ENCODE results near the gene APOBEC3A. TPM values are rescaled to one million over a fixed set of nuclear protein-coding genes. Genes with fewer than 3 reads are reported as not detected.

The APOBEC3A gene
- total RNA-seq, 4 donors from 2014 or later = 2.7 to 3.0 TPM; not detected in 2

DNA sequence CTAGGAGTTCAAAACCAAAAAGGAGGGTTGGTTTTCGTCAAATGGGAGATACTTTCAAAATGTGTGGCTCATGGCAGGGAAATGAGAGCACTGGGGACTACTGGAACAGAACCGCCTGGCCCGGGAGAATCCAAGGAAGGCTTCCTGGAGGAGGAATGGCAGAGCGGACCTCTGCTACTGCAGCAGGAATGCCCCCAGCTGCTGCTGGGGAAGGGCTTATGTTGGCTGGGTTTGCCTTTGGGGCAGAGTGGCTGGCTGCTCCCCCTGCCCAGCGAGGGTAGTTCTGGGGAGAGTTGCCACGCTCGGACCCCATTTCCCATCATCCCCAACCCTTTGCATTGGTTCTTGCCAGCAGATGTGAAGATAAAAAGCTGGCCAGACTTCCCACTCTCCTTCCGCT lies 10.6 kb upstream of the APOBEC3A start:
- H3K9me3 ChIP-seq = no peaks in the 10 kb centered on the region
- WGBS, 2 donors (ENCODE audit: low coverage in 1 of 2) = 63 to 89% methylated on average over 2 to 8 of the region's 8 CpGs

DNA sequence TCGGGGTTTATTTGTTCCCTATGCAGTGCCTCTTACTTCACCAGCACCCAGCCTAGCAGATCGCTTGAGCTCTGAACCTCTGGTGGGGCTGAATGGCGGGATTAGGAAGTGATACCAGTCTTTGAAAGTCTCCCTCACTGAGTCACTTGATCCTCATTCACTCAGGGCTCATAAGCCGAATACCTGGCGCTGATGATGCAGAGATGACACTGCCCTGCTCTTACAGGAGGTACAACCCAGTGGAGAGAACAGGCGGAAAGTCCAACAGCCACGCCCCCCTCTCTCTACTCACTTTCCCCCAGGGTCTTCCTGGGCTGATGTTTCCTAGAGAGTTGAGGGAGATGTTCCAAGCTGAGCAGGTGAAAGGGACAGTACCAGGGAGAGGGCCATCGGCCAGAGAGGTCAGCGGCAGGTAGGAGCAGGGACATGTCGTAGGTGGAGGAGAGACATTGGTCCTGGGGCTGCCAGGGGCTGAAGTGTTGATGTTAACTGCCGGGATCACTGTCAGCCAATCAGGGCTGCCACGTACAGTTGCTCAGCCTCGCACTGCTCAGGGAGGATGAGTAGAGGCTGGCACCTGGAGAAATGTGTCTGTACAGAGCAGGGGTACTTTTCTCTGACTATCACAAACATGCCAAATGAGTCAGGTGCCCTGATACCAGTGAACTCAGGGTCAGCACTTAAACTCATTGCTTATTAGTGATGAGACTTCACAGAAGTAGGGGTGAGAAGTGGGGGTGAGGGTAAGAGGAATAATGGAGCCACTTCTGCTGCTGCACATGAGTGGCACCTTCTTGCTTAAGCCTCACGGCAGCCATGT lies 9.9 kb upstream of the APOBEC3A start:
- 73% methylated on average over 14 of the region's 14 CpGs; no CpG with 5 or more reads in 1 of the 2 donors for WGBS, 2 donors (ENCODE audit: low coverage in 1 of 2)
- Histone ChIP-seq H3K9me3 (no peaks in the 10 kb centered on the region), H3K27me3 (peaks cover 13% of the 10 kb centered on the region), H3K27ac (no peak overlapping the region), H3K4me3 (no peak overlapping the region), H3K36me3 (no peaks in the 10 kb centered on the region), H3K4me1 (peaks cover 5 to 27% (median 12%) of the 10 kb centered on the region in 4 donors)
- peak; percentile 11 for DNase-seq
- TF ChIP-seq, protein P1, sequence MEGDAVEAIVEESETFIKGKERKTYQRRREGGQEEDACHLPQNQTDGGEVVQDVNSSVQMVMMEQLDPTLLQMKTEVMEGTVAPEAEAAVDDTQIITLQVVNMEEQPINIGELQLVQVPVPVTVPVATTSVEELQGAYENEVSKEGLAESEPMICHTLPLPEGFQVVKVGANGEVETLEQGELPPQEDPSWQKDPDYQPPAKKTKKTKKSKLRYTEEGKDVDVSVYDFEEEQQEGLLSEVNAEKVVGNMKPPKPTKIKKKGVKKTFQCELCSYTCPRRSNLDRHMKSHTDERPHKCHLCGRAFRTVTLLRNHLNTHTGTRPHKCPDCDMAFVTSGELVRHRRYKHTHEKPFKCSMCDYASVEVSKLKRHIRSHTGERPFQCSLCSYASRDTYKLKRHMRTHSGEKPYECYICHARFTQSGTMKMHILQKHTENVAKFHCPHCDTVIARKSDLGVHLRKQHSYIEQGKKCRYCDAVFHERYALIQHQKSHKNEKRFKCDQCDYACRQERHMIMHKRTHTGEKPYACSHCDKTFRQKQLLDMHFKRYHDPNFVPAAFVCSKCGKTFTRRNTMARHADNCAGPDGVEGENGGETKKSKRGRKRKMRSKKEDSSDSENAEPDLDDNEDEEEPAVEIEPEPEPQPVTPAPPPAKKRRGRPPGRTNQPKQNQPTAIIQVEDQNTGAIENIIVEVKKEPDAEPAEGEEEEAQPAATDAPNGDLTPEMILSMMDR (IDR thresholded peaks at IDR 0.05) = no peak
- TF ChIP-seq EP300 (IDR thresholded peaks at IDR 0.05; ENCODE audit: low read depth) = no peak
- TF ChIP-seq POLR2A (IDR thresholded peaks at IDR 0.05) = no peak
- TF ChIP-seq POLR2AphosphoS5 (IDR thresholded peaks at IDR 0.05) = no peak
- intact Hi-C loops (cut with DNase I; ENCODE audit: low total_unique reads) (no loop called here), in situ Hi-C loops (cut with MboI; ENCODE audit: low pct_ligation_motif_present in 1 of 4, low pct_unique_long_range_greater_than_20kb in 1 of 4, low sequenced_read_pairs in 3 of 4) (loop anchor here in 1 of 4 donors (5.0 kb wide), 1 partner anchor 50 kb away; no protein-coding TSS in a partner anchor)

More for the DNA sequence above, 10.6 kb upstream of the APOBEC3A start:
- peaks cover 0 to 20% (median 8%) of the 10 kb centered on the region in 4 donors for H3K4me1 ChIP-seq
- H3K27ac ChIP-seq = no peak overlapping the region
- peaks cover 13% of the 10 kb centered on the region for H3K27me3 ChIP-seq
- no peaks in the 10 kb centered on the region for H3K36me3 ChIP-seq
- H3K4me3 ChIP-seq = no peak overlapping the region
- in situ Hi-C loops (cut with MboI; ENCODE audit: low pct_ligation_motif_present in 1 of 4, low pct_unique_long_range_greater_than_20kb in 1 of 4, low sequenced_read_pairs in 3 of 4) = loop anchor here in 1 of 4 donors (5.0 kb wide), 1 partner anchor 51 kb away; no protein-coding TSS in a partner anchor
- intact Hi-C loops (cut with DNase I; ENCODE audit: low total_unique reads) = no loop called here
- no peak for TF ChIP-seq POLR2A (IDR thresholded peaks at IDR 0.05)
- no peak for TF ChIP-seq POLR2AphosphoS5 (IDR thresholded peaks at IDR 0.05)
- TF ChIP-seq EP300 (IDR thresholded peaks at IDR 0.05; ENCODE audit: low read depth) = no peak
- TF ChIP-seq, protein P1 (IDR thresholded peaks at IDR 0.05) = no peak
- no peak for DNase-seq

DNA sequence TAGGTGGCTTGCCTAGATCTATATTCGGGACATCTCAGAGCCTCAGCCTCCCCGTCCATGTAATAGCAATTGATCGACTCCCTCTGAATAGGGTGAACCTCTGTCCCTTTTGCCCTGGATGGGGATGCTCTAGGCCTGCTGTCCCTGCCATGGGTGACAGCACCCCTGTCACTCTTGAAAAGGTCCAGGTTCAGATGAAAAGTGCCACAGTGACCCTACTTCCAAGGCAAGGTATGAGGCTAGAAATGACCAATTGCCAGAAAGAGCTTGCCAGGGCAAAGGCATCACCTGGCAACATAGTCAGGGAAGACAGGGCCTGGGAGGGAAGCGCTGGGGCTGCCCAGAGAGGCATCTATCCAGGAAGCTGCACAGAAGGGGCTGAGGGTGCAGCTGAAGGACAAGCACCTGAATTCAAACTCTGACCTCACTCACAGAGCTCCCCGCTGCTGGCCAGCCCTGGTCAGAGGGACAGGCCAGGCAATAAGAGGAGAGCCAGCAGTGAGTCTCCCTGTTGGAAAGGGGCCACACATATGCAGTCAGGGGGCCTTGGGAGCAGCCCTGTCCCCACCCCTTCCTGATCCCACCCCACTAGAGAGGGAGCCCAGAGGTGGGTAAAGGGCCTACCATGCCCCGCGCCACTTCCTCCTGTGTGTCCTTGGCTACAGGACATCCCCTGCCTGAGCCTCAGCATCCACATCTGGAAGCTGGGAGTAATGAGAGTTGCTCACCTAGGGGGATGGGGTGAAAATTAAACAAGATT lies 9.0 kb upstream of the APOBEC3A start:
- no peak for TF ChIP-seq EP300 (IDR thresholded peaks at IDR 0.05; ENCODE audit: low read depth)
- TF ChIP-seq POLR2A (IDR thresholded peaks at IDR 0.05) = no peak
- TF ChIP-seq, protein P1 (IDR thresholded peaks at IDR 0.05) = no peak
- TF ChIP-seq POLR2AphosphoS5 (IDR thresholded peaks at IDR 0.05) = no peak
- Histone ChIP-seq H3K4me1 (peaks cover 6 to 33% (median 12%) of the 10 kb centered on the region in 4 donors), H3K27me3 (peaks cover 13% of the 10 kb centered on the region), H3K9me3 (no peaks in the 10 kb centered on the region), H3K36me3 (no peaks in the 10 kb centered on the region), H3K4me3 (no peak overlapping the region), H3K27ac (no peak overlapping the region)
- in situ Hi-C loops (cut with MboI; ENCODE audit: low pct_ligation_motif_present in 1 of 4, low pct_unique_long_range_greater_than_20kb in 1 of 4, low sequenced_read_pairs in 3 of 4) (loop anchor here in 1 of 4 donors (5.0 kb wide), 1 partner anchor 49 kb away; no protein-coding TSS in a partner anchor), intact Hi-C loops (cut with DNase I; ENCODE audit: low total_unique reads) (no loop called here)
- WGBS, 2 donors (ENCODE audit: low coverage in 1 of 2) = 90% methylated on average over 5 of the region's 7 CpGs; no CpG with 5 or more reads in 1 of the 2 donors
- peak; percentile 6 for DNase-seq
